ENCODE results near the gene SQSTM1.

DNA sequence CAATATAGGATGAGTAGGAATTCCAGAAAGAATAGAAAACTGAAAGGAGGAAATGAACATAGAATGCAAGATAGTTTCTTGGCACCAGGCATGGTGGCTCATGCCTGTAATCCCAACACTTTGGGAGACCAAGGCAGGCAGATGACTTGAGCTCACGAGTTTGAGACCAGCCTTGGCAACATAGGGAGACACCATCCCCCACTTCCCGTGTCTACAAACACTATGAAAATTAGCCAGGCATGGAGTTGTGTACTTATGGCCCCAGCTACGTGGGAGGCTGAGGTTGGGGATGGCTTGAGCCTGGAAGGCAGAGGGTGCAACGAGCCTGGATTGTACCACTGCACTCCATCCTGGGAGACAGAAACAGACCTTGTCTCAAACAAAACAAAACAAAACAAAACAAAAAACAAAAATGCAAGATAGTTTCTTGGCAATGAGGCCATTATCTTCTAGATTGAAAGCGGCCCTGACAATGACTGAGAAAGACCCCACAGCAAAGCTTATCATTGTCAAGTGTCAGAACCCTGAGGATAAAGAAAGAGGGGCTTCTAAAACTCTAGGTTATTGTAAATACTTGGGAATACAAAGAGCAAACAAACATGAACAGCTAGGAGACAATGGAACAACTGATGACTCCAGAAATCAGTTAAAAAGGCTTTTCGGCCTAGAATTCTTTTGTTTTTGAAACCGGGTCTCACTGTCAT, 9.2 kb downstream of the SQSTM1 start:
- TF ChIP-seq, protein P1, sequence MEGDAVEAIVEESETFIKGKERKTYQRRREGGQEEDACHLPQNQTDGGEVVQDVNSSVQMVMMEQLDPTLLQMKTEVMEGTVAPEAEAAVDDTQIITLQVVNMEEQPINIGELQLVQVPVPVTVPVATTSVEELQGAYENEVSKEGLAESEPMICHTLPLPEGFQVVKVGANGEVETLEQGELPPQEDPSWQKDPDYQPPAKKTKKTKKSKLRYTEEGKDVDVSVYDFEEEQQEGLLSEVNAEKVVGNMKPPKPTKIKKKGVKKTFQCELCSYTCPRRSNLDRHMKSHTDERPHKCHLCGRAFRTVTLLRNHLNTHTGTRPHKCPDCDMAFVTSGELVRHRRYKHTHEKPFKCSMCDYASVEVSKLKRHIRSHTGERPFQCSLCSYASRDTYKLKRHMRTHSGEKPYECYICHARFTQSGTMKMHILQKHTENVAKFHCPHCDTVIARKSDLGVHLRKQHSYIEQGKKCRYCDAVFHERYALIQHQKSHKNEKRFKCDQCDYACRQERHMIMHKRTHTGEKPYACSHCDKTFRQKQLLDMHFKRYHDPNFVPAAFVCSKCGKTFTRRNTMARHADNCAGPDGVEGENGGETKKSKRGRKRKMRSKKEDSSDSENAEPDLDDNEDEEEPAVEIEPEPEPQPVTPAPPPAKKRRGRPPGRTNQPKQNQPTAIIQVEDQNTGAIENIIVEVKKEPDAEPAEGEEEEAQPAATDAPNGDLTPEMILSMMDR (conservative IDR thresholded peaks at IDR 0.05; ENCODE audit: low read depth, low read length) = no peak
- no peak for TF ChIP-seq EZH2 (IDR thresholded peaks at IDR 0.05; ENCODE audit: borderline replicate concordance, low read depth, low read length, poor library complexity, severe bottlenecking)

Measured in A673 (cell line).